Measurements from ENCODE around the gene CRYBG3. TPM values are rescaled to one million over a fixed set of nuclear protein-coding genes. Genes with fewer than 3 reads are reported as not detected.

Gene CRYBG3
- total and polyA plus RNA-seq, 2 donors from 2014 or later: 3.1 to 20.7 TPM

DNA sequence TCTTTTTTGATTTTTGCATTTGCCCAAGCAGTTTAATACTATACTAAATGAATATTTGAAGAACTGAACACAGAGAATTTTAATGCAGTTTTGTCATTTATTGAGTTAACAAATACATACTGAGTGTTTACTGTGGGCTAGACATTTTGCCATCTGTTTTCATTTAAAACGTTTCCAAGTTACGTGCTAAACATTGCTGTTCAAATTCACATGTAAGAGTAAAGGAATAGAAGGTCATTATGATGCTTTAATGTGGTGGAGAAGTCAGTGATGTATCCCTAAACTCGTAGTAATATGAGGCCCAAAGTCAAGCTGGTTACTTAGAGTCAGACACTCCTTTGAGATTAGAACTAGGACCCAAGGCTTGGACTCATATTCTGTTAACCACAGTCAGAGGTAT lies 49.4 kb downstream of the CRYBG3 start:
- Histone ChIP-seq H3K27me3 (ENCODE audit: control insufficient read depth, insufficient read depth, low read length) (no peaks in the 10 kb centered on the region), H3K4me1 (ENCODE audit: control insufficient read depth in 2 of 3, insufficient read depth in 2 of 3, low read depth in 1 of 3, low read length in 3 of 3) (no peaks in the 10 kb centered on the region), H3K27ac (ENCODE audit: low read depth in 2 of 2, low read length in 2 of 2) (no peak overlapping the region), H3K9me3 (ENCODE audit: control insufficient read depth in 2 of 3, insufficient read depth in 1 of 3, low read length in 3 of 3) (no peaks in the 10 kb centered on the region), H3K4me3 (ENCODE audit: low read length in 3 of 3) (no peak overlapping the region), H3K36me3 (ENCODE audit: control insufficient read depth in 2 of 3, insufficient read depth in 3 of 3, low read length in 3 of 3) (peaks cover 0 to 9% (median 0%) of the 10 kb centered on the region in 3 donors), H3K9ac (ENCODE audit: low read length in 3 of 3) (no peak overlapping the region)
- FAIRE-seq: no peak
- DNase-seq: no peak
- intact Hi-C loops (cut with DNase I): no loop called here
- no peak for TF ChIP-seq CTCF (IDR thresholded peaks at IDR 0.05; ENCODE audit: borderline replicate concordance, extremely low read depth, insufficient read depth)

- Histone ChIP-seq H3K9me3 (ENCODE audit: control insufficient read depth in 2 of 3, insufficient read depth in 1 of 3, low read length in 3 of 3) (no peaks in the 10 kb centered on the region), H3K4me3 (ENCODE audit: low read length in 3 of 3) (no peak overlapping the region), H3K36me3 (ENCODE audit: control insufficient read depth in 2 of 3, insufficient read depth in 3 of 3, low read length in 3 of 3) (peaks cover 0 to 9% (median 0%) of the 10 kb centered on the region in 3 donors), H3K4me1 (ENCODE audit: control insufficient read depth in 2 of 3, insufficient read depth in 2 of 3, low read depth in 1 of 3, low read length in 3 of 3) (no peaks in the 10 kb centered on the region), H3K9ac (ENCODE audit: low read length in 3 of 3) (no peak overlapping the region), H3K27ac (ENCODE audit: low read depth in 2 of 2, low read length in 2 of 2) (no peak overlapping the region), H3K27me3 (ENCODE audit: control insufficient read depth, insufficient read depth, low read length) (no peaks in the 10 kb centered on the region)
- DNase-seq (no peak), FAIRE-seq (no peak)
- intact Hi-C loops (cut with DNase I): no loop called here
- no peak for TF ChIP-seq CTCF (IDR thresholded peaks at IDR 0.05; ENCODE audit: borderline replicate concordance, extremely low read depth, insufficient read depth)
Measured at GRCh38 chr3:97871801-97872524, 50.2 kb downstream of the CRYBG3 start.

DNA sequence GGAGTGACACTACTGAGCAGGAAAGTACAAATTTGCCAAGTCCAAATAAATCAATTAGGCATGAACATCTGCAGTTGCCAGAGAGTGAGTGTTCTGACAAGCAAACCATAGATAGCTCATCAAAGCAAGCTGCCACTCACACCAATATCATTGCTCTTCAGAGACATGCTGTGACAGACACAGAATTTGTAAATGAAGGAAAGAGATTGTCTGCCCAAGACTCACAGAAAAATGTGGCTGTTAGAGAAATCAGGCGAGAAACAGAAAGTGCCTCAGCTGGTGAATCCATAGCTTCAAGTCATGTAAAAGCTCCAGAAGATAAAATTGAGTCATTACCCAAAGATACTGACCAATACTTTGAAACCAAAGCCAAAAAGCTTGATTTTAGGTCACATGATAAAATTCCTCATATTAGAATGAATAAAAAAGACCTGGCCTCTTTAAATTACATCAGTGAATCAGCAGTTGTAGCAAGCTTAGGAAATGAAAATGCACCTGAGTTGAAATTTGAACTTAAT lies 50.8 kb downstream of the CRYBG3 start:
- no peak for DNase-seq
- no peak for TF ChIP-seq CTCF (IDR thresholded peaks at IDR 0.05; ENCODE audit: borderline replicate concordance, extremely low read depth, insufficient read depth)

More for the DNA sequence above, 50.8 kb downstream of the CRYBG3 start:
- H3K4me3 ChIP-seq (ENCODE audit: low read length in 3 of 3): no peak overlapping the region
- no peaks in the 10 kb centered on the region for H3K4me1 ChIP-seq (ENCODE audit: control insufficient read depth in 2 of 3, insufficient read depth in 2 of 3, low read depth in 1 of 3, low read length in 3 of 3)
- no peak overlapping the region for H3K9ac ChIP-seq (ENCODE audit: low read length in 3 of 3)
- no peak for FAIRE-seq
- peaks cover 0 to 9% (median 0%) of the 10 kb centered on the region in 3 donors for H3K36me3 ChIP-seq (ENCODE audit: control insufficient read depth in 2 of 3, insufficient read depth in 3 of 3, low read length in 3 of 3)
- H3K9me3 ChIP-seq (ENCODE audit: control insufficient read depth in 2 of 3, insufficient read depth in 1 of 3, low read length in 3 of 3): no peaks in the 10 kb centered on the region
- no peaks in the 10 kb centered on the region for H3K27me3 ChIP-seq (ENCODE audit: control insufficient read depth, insufficient read depth, low read length)
- intact Hi-C loops (cut with DNase I): no loop called here
- no peak overlapping the region for H3K27ac ChIP-seq (ENCODE audit: low read depth in 2 of 2, low read length in 2 of 2)

Measured in kidney (tissue), 14 donors.